ENCODE results near the gene RBMS2. TPM values are rescaled to one million over a fixed set of nuclear protein-coding genes. Genes with fewer than 3 reads are reported as not detected.

The RBMS2 gene
- total RNA-seq, 1 donor from 2014 or later: 2.7 TPM

GRCh38 chr12:56645201-56645716, 123.6 kb downstream of the RBMS2 start:
- Mint-ChIP-seq H3K27me3 (no peaks in the 10 kb centered on the region), H3K9me3 (no peaks in the 10 kb centered on the region), H3K4me3 (peak overlapping the region; percentile 97), H3K4me1 (peaks cover 25% of the 10 kb centered on the region), H3K27ac (peak overlapping the region; percentile 99), H3K36me3 (ENCODE audit: low read depth) (peaks cover 52% of the 10 kb centered on the region)
- TF ChIP-seq, protein P1, sequence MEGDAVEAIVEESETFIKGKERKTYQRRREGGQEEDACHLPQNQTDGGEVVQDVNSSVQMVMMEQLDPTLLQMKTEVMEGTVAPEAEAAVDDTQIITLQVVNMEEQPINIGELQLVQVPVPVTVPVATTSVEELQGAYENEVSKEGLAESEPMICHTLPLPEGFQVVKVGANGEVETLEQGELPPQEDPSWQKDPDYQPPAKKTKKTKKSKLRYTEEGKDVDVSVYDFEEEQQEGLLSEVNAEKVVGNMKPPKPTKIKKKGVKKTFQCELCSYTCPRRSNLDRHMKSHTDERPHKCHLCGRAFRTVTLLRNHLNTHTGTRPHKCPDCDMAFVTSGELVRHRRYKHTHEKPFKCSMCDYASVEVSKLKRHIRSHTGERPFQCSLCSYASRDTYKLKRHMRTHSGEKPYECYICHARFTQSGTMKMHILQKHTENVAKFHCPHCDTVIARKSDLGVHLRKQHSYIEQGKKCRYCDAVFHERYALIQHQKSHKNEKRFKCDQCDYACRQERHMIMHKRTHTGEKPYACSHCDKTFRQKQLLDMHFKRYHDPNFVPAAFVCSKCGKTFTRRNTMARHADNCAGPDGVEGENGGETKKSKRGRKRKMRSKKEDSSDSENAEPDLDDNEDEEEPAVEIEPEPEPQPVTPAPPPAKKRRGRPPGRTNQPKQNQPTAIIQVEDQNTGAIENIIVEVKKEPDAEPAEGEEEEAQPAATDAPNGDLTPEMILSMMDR (IDR thresholded peaks at IDR 0.05): no peak
- CTCF ChIA-PET: interaction anchor here (0.7 to 1.7 kb wide), 4 partner anchors 9 to 467 kb away, joined by 3 to 12 read pairs (median 4); no protein-coding TSS in a partner anchor
- no peak for ATAC-seq (ENCODE audit: low read depth)
- POLR2A ChIA-PET: interaction anchor here (0.6 to 4.7 kb wide), 16 partner anchors 10 to 466 kb away, joined by 3 to 87 read pairs (median 6); partner anchors contain the start of genes NACA, PTGES3 and STAT6
- DNase-seq: no peak
- intact Hi-C loops (cut with micrococcal nuclease): no loop called here

Other genes starting within 250 kb of the RBMS2 start
- gene CS, start 221.5 kb upstream of the RBMS2 start, total RNA-seq: 229 and 233 TPM in 2 replicates
- 72.1 and 98.8 TPM in 2 replicates for gene CNPY2, start 205.8 kb upstream of the RBMS2 start, total RNA-seq
- gene PAN2, start 187.8 kb upstream of the RBMS2 start, total RNA-seq: 86.3 and 98.9 TPM in 2 replicates
- gene IL23A, start 182.9 kb upstream of the RBMS2 start, total RNA-seq: 5.6 and 7.2 TPM in 2 replicates
- gene STAT2, start 161.7 kb upstream of the RBMS2 start, total RNA-seq: 159 and 177 TPM in 2 replicates
- not detected in 2 replicates for gene APOF, start 159.0 kb upstream of the RBMS2 start, total RNA-seq
- 31.8 and 35.0 TPM in 2 replicates for gene TIMELESS, start 72.4 kb upstream of the RBMS2 start, total RNA-seq
- gene MIP, start 67.2 kb upstream of the RBMS2 start, total RNA-seq: not detected in 2 replicates
- 5.8 and 7.5 TPM in 2 replicates for gene SPRYD4, start 53.2 kb upstream of the RBMS2 start, total RNA-seq
- gene GLS2, start 33.7 kb upstream of the RBMS2 start, total RNA-seq: 2.6 and 3.5 TPM in 2 replicates
- 153 and 192 TPM in 2 replicates for gene BAZ2A, start 108.5 kb downstream of the RBMS2 start, total RNA-seq
- 499 and 503 TPM in 2 replicates for gene ATP5F1B, start 124.2 kb downstream of the RBMS2 start, total RNA-seq
- 183 and 185 TPM in 2 replicates for gene PTGES3, start 166.5 kb downstream of the RBMS2 start, total RNA-seq
- gene NACA, start 203.5 kb downstream of the RBMS2 start, total RNA-seq: 1,104 and 1,342 TPM in 2 replicates
- gene PRIM1, start 230.5 kb downstream of the RBMS2 start, total RNA-seq: 15.1 and 16.8 TPM in 2 replicates
- gene HSD17B6, start 241.5 kb downstream of the RBMS2 start, total RNA-seq: 0.29 and 0.46 TPM in 2 replicates

Data from activated B cell treated with CpG ODN at 0.5 μM for 24 hours (primary cell).